GM12878 (cell line): ENCODE data around the gene GNAZ. TPM values are rescaled to one million over a fixed set of nuclear protein-coding genes. Genes with fewer than 3 reads are reported as not detected.

Experiments used
- ATAC-seq: fragments of 200-7000 bp; cut with Tn5 transposase; 3 replicates; pipeline ENCODE4 v1.9.1; 2020; ENCODE audit warnings: mild to moderate bottlenecking, moderate library complexity
- BruUV-seq: library from RNA; stranded (reverse); fragments of 400-500 nt; replicated peaks from 2 replicates; lab custom pipeline; 2021; lab: Mats Ljungman, UMichigan
- CTCF ChIA-PET: fragments of 300-600 bp; sonication (Branson Sonifier 250); formaldehyde crosslinking; extraction: SDS; loops from one replicate; lab custom pipeline; 2021; ENCODE audit warnings: inconsistent platforms; lab: Yijun Ruan, JAX
- POLR2A ChIA-PET: fragments of 350-600 bp; formaldehyde crosslinking; extraction: SDS; loops from one replicate; lab custom pipeline; 2021; ENCODE audit warnings: inconsistent platforms; lab: Charles Lee
- RAD21 ChIA-PET: fragments of 300-600 bp; sonication (Branson Sonifier 250); formaldehyde crosslinking; loops from one replicate; lab custom pipeline; 2023; ENCODE audit warnings: antibody characterized with exemption; ENCODE audit not compliant: unreplicated experiment; lab: Charles Lee
- SMC1A ChIA-PET: fragments of 300-600 bp; sonication (Branson Sonifier 250); formaldehyde crosslinking; loops from one replicate; lab custom pipeline; 2023; ENCODE audit not compliant: unreplicated experiment, uncharacterized antibody; lab: Charles Lee
- DNase-seq: peaks from one replicate; pipeline ENCODE4 v3.0.0-alpha.2; 2011; ENCODE audit warnings: low read depth, low spot score
- FAIRE-seq: peaks from 3 replicates; lab custom pipeline; 2011; peaks lifted over from hg19 to GRCh38; lab: Jason Lieb, UNC
- H2AFZ ChIP-seq: 2 replicates; pipeline ENCODE4 v1.6.0; 2011; ENCODE audit warnings: low read depth, low read length, control low read depth; ENCODE audit not compliant: control insufficient read depth
- H3K27ac ChIP-seq: 2 replicates; pipeline ENCODE4 v1.5.1; 2011; ENCODE audit warnings: control low read depth; ENCODE audit not compliant: control insufficient read depth, insufficient read depth
- H3K27me3 ChIP-seq, 2 experiments: replicated peaks in 1 of 2; 2 replicates each; pipeline versions ENCODE4 v1.6.0 to v1.6.1; 2011; ENCODE audit warnings: low read length in 1 of 2; ENCODE audit not compliant: control insufficient read depth in 2 of 2, insufficient read depth in 2 of 2
- H3K36me3 ChIP-seq, 2 experiments: 2 replicates each; pipeline ENCODE4 v1.5.1; 2011; ENCODE audit warnings: low read length in 1 of 2; ENCODE audit not compliant: control insufficient read depth in 2 of 2, insufficient read depth in 2 of 2
- H3K4me1 ChIP-seq: 2 replicates; pipeline ENCODE4 v1.6.1; 2011; ENCODE audit warnings: mild to moderate bottlenecking, low read length, moderate library complexity, mixed read lengths; ENCODE audit not compliant: control insufficient read depth, insufficient read depth
- H3K4me2 ChIP-seq: 2 replicates; pipeline ENCODE4 v1.6.0; 2011; ENCODE audit warnings: control low read depth; ENCODE audit not compliant: control insufficient read depth, insufficient read depth
- H3K4me3 ChIP-seq: fragments of 200-600 bp; sonication (generic); 2 replicates; pipeline ENCODE4 v1.5.1; 2016
- H3K79me2 ChIP-seq: 2 replicates; pipeline ENCODE4 v1.6.0; 2011; ENCODE audit warnings: low read length; ENCODE audit not compliant: control insufficient read depth, insufficient read depth
- H3K9ac ChIP-seq: 2 replicates; pipeline ENCODE4 v1.8.0; 2011; ENCODE audit warnings: low read length, control low read depth, mixed read lengths; ENCODE audit not compliant: control insufficient read depth, insufficient read depth
- H3K9me3 ChIP-seq: replicated peaks from 3 replicates; pipeline ENCODE4 v1.5.1; 2011; ENCODE audit warnings: mild to moderate bottlenecking, low read length; ENCODE audit not compliant: control insufficient read depth, insufficient read depth
- H4K20me1 ChIP-seq: 2 replicates; pipeline ENCODE4 v1.6.0; 2011; ENCODE audit not compliant: control insufficient read depth, insufficient read depth
- BCL11A ChIP-seq: IDR thresholded peaks from 2 replicates; pipeline ENCODE4 v1.6.1; 2011; ENCODE audit warnings: low read depth, low read length
- CEBPB ChIP-seq, 2 experiments: fragments of 150-350 bp in 1 of 2; IDR thresholded peaks; 2 replicates each; pipeline ENCODE4 v1.6.1; 2012 to 2014; ENCODE audit warnings: low read depth in 2 of 2, low read length in 2 of 2, borderline replicate concordance in 1 of 2, inconsistent platforms in 1 of 2
- FOS ChIP-seq: IDR thresholded peaks from 3 replicates; pipeline ENCODE4 v1.6.1; 2011; ENCODE audit warnings: borderline replicate concordance; ENCODE audit not compliant: insufficient read length; ENCODE audit errors: extremely low read depth
- FOXM1 ChIP-seq: IDR thresholded peaks from 2 replicates; pipeline ENCODE4 v1.6.1; 2012; ENCODE audit warnings: low read depth, mild to moderate bottlenecking, inconsistent platforms, low read length, moderate library complexity
- GABPA ChIP-seq: IDR thresholded peaks from 2 replicates; pipeline ENCODE4 v1.6.1; 2014; ENCODE audit warnings: antibody characterized with exemption, low read depth, mild to moderate bottlenecking, inconsistent platforms
- JUND ChIP-seq: IDR thresholded peaks from 2 replicates; pipeline ENCODE4 v1.6.1; 2012; ENCODE audit warnings: low read depth, mild to moderate bottlenecking, low read length, improper control_type of control experiment, moderate library complexity
- SIN3A ChIP-seq: IDR thresholded peaks from 2 replicates; pipeline ENCODE4 v1.6.1; 2012; ENCODE audit warnings: low read depth, low read length, improper control_type of control experiment
- SMARCA5 ChIP-seq: fragments of 450-650 bp; IDR thresholded peaks from 2 replicates; pipeline ENCODE4 v1.6.1; 2017; ENCODE audit warnings: mild to moderate bottlenecking
- SREBF1 ChIP-seq: IDR thresholded peaks from 2 replicates; pipeline ENCODE4 v1.6.1; 2012; ENCODE audit warnings: mild to moderate bottlenecking, low read length
- TCF12 ChIP-seq: IDR thresholded peaks from 2 replicates; pipeline ENCODE4 v1.6.1; 2011; ENCODE audit warnings: low read depth, mild to moderate bottlenecking, low read length
- ZBTB4 ChIP-seq: fragments of 450-650 bp; formaldehyde crosslinking; IDR thresholded peaks from 2 replicates; pipeline ENCODE4 v1.4.0; 2022; ENCODE audit warnings: mild to moderate bottlenecking, moderate library complexity
- ZNF384 ChIP-seq: IDR thresholded peaks from 2 replicates; pipeline ENCODE4 v1.6.1; 2012; ENCODE audit warnings: low read depth, mild to moderate bottlenecking, low read length, improper control_type of control experiment, borderline replicate concordance
- WGBS: methylation state at CpG from one replicate; pipeline ENCODE4 v1.1.6; 2016; ENCODE audit warnings: low lambda C conversion rate; ENCODE audit not compliant: insufficient replicate concordance, insufficient coverage; ENCODE audit errors: missing lambda C conversion rate; 5-methylcytosine and 5-hydroxymethylcytosine counted together
- in situ Hi-C: fragments of 300-500 bp; cut with MboI; formaldehyde crosslinking; loops from 9 replicates; pipeline ENCODE4 v1.14.3; 2018; ENCODE audit warnings: mixed read lengths
- intact Hi-C: fragments of 100-400 bp; cut with micrococcal nuclease; formaldehyde crosslinking; loops from one replicate; pipeline ENCODE4 v1.14.2; 2022; ENCODE audit not compliant: unreplicated experiment
- polyA plus RNA-seq, 11 experiments: library from polyadenylated mRNA; depleted of rRNA in 4 of 11; unstranded in 6 of 11; stranded (reverse) in 5 of 11; fragments of >200 nt; fragmentation: Nextera tagmentation in 4 of 11; fragmentation: Illumina TruSeq in 1 of 11; extraction: Ambion mirVana in 4 of 11; extraction: Trizol in 1 of 11; gene quantifications; 1 replicate in 1 of 11; 2 replicates in 10 of 11; pipeline versions ENCODE4 v1.2.1 to v1.2.3, GENCODE V29; 2011 to 2016; ENCODE audit warnings: inconsistent platforms in 2 of 11, missing spikeins in 2 of 11, low read depth in 1 of 11
- total RNA-seq, 4 experiments: library from RNA; depleted of rRNA in 3 of 4; stranded (reverse); fragments of >200 nt in 3 of 4; fragmentation: Illumina TruSeq in 1 of 4; extraction: Trizol in 1 of 4; gene quantifications; 2 replicates each; pipeline versions ENCODE4 v1.2.1 to v1.2.3, GENCODE V29; 2013 to 2021

The GNAZ gene
- total and polyA plus RNA-seq, 10 of the 15 experiments (the other 5 are each of a cell fraction or from before 2014, with no cell fraction given) = 0.09 to 1.0 (median 0.44) TPM; not detected in 1

- H3K79me2 ChIP-seq = no peaks in the 10 kb centered on the region
- no TSS peak for BruUV-seq
- FAIRE-seq (no peak), ATAC-seq (no peak), DNase-seq (no peak)
- CTCF ChIA-PET = interaction anchor here (2.8 to 13.8 kb wide), 2 partner anchors 14 to 156 kb away, joined by 11 to 211 read pairs; no protein-coding TSS in a partner anchor
- SMC1A ChIA-PET = no interaction called here
- H4K20me1 ChIP-seq = no peaks in the 10 kb centered on the region
- POLR2A ChIA-PET = no interaction called here
- no peaks in the 10 kb centered on the region for H3K36me3 ChIP-seq
- 83% methylated on average over 2 of the region's 2 CpGs for WGBS
- H3K27ac ChIP-seq = no peak overlapping the region
- in situ Hi-C loops (no loop called here), intact Hi-C loops (no loop called here)
- H3K4me2 ChIP-seq = no peak overlapping the region
- H2AFZ ChIP-seq = no peak overlapping the region
- no peaks in the 10 kb centered on the region for H3K4me1 ChIP-seq
- TF ChIP-seq SIN3A = no peak
- TF ChIP-seq ZNF384 = no peak
- no peak for TF ChIP-seq FOS
- no peak for TF ChIP-seq CEBPB (IDR thresholded peaks at IDR 0.05; ENCODE audit: borderline replicate concordance in 1 of 2, low read depth in 2 of 2, low read length in 2 of 2)
- no peak for TF ChIP-seq TCF12
- TF ChIP-seq FOXM1 = no peak
- TF ChIP-seq GABPA = no peak
- no peak for TF ChIP-seq SREBF1
- TF ChIP-seq ZBTB4 = no peak
- TF ChIP-seq SMARCA5 = no peak
- no peak for TF ChIP-seq BCL11A
- no peak for TF ChIP-seq JUND
- H3K27me3 ChIP-seq = no peaks in the 10 kb centered on the region
- H3K9ac ChIP-seq = no peak overlapping the region
- H3K9me3 ChIP-seq = no peaks in the 10 kb centered on the region
- no peak overlapping the region for H3K4me3 ChIP-seq
- RAD21 ChIA-PET = interaction anchor here (4.4 kb wide), 1 partner anchor 155 kb away, joined by 30 read pairs; no protein-coding TSS in a partner anchor
These were observed 44.4 kb downstream of the GNAZ start for GRCh38 chr22:23114721-23115020.
